Naive thymus-derived CD8-positive, alpha-beta T cell (primary cell): ENCODE results near the gene FGFR1OP2. TPM values are rescaled to one million over a fixed set of nuclear protein-coding genes. Genes with fewer than 3 reads are reported as not detected.
"Not testable (repeated sequence)": the region's sequence is repeated elsewhere in the genome, so short reads cannot be mapped to it uniquely, and the experiment has no call there.

Source experiments
- ATAC-seq, 2 donors: fragments of 150-1000 bp; cut with Tn5 transposase in 1 of 2; sonication (Bioruptor Pico), chemical (Tn5 transposase) in 1 of 2; 1 replicate in 1 of 2; 2 replicates in 1 of 2; pipeline ENCODE4 v1.10.0; 2021; ENCODE audit warnings: mild to moderate bottlenecking in 2 of 2, moderate library complexity in 2 of 2
- POLR2A ChIA-PET: fragments of 350-600 bp; sonication (Branson Sonifier 250); formaldehyde crosslinking; loops from one replicate; lab custom pipeline; 2021; ENCODE audit warnings: antibody characterized with exemption; lab: Charles Lee
- DNase-seq, 10 donors: peaks; one replicate each; pipeline versions ENCODE4 v3.0.0 to v3.0.0-alpha.2; 2020 to 2022
- H3K27ac Mint-ChIP-seq, 10 donors: one replicate each; pipeline ENCODE4 v1.8.0; 2020 to 2022; ENCODE audit warnings: mild to moderate bottlenecking in 10 of 10, mixed read lengths in 10 of 10, moderate library complexity in 4 of 10, inconsistent platforms in 1 of 10
- H3K27me3 Mint-ChIP-seq, 5 donors: one replicate each; pipeline ENCODE4 v1.8.0; 2021 to 2022; ENCODE audit warnings: mixed read lengths in 5 of 5
- H3K36me3 Mint-ChIP-seq, 3 donors: one replicate each; pipeline ENCODE4 v1.8.0; 2020 to 2022; ENCODE audit warnings: mixed read lengths in 3 of 3, mild to moderate bottlenecking in 2 of 3, inconsistent platforms in 1 of 3
- H3K4me1 Mint-ChIP-seq, 4 donors: one replicate each; pipeline ENCODE4 v1.8.0; 2021 to 2022; ENCODE audit warnings: mixed read lengths in 4 of 4
- H3K4me3 Mint-ChIP-seq, 10 donors: one replicate each; pipeline ENCODE4 v1.8.0; 2020 to 2022; ENCODE audit warnings: mild to moderate bottlenecking in 10 of 10, mixed read lengths in 10 of 10, moderate library complexity in 6 of 10, inconsistent platforms in 1 of 10
- H3K9me3 Mint-ChIP-seq, 9 donors: one replicate each; pipeline ENCODE4 v1.8.0; 2020 to 2022; ENCODE audit warnings: mixed read lengths in 9 of 9, mild to moderate bottlenecking in 3 of 9, inconsistent platforms in 1 of 9, moderate library complexity in 1 of 9
- polyA plus RNA-seq, 3 donors: library from polyadenylated mRNA; unstranded; fragments of 300-500 nt; fragmentation: Illumina TruSeq; gene quantifications; one replicate each; pipeline ENCODE4 v1.2.3, GENCODE V29; 2021
- total RNA-seq, 8 experiments: library from RNA in 2 of 8; stranded (reverse) in 2 of 8; gene quantifications; one replicate each; pipeline ENCODE4 v1.2.3 and lab custom pipeline; 2021 to 2026

The FGFR1OP2 gene
- total and polyA plus RNA-seq, 5 experiments from 2014 or later = 74.4 to 91.8 (median 77.0) TPM

GRCh38 chr12:26954027-26954426 is 15.8 kb downstream of the FGFR1OP2 start:
- H3K27me3 Mint-ChIP-seq = no peaks in the 10 kb centered on the region
- POLR2A ChIA-PET = no interaction called here
- H3K4me1 Mint-ChIP-seq = peaks cover 14 to 58% (median 48%) of the 10 kb centered on the region in 4 donors
- no peak for ATAC-seq
- DNase-seq = no peak
- peak overlapping the region in 6 of 10 donors; percentile 20 to 62 (median 32) for H3K27ac Mint-ChIP-seq
- peaks cover 0 to 2% (median 0%) of the 10 kb centered on the region in 9 donors for H3K9me3 Mint-ChIP-seq
- peak overlapping the region in 3 of 10 donors; percentile 12 to 27 (median 20) for H3K4me3 Mint-ChIP-seq
- peaks cover 10 to 68% (median 22%) of the 10 kb centered on the region in 3 donors for H3K36me3 Mint-ChIP-seq

- Mint-ChIP-seq H3K4me3 (peak overlapping the region in 1 of 10 donors; percentile 54), H3K27ac (peak overlapping the region in 2 of 10 donors; percentile 55 to 67), H3K4me1 (peaks cover 0 to 14% (median 8%) of the 10 kb centered on the region in 4 donors), H3K36me3 (peaks cover 14 to 73% (median 26%) of the 10 kb centered on the region in 3 donors)
- H3K27me3 Mint-ChIP-seq, ATAC-seq, DNase-seq, POLR2A ChIA-PET, H3K9me3 Mint-ChIP-seq: not testable (repeated sequence)
These were observed 23.1 kb downstream of the FGFR1OP2 start for GRCh38 chr12:26961391-26961790.

- Mint-ChIP-seq H3K27ac (peak overlapping the region in 5 of 10 donors; percentile 1 to 67 (median 53)), H3K4me1 (peaks cover 0 to 12% (median 6%) of the 10 kb centered on the region in 4 donors), H3K27me3 (no peaks in the 10 kb centered on the region), H3K36me3 (peaks cover 10 to 72% (median 22%) of the 10 kb centered on the region in 3 donors), H3K4me3 (no peak overlapping the region), H3K9me3 (no peaks in the 10 kb centered on the region)
- no peak for ATAC-seq
- DNase-seq = no peak
- POLR2A ChIA-PET = no interaction called here
These were observed 23.5 kb downstream of the FGFR1OP2 start for GRCh38 chr12:26961803-26962202.

- ATAC-seq = no peak
- Mint-ChIP-seq H3K4me3 (no peak overlapping the region), H3K4me1 (peaks cover 0 to 7% (median 3%) of the 10 kb centered on the region in 4 donors), H3K27me3 (no peaks in the 10 kb centered on the region), H3K36me3 (peaks cover 10 to 65% (median 14%) of the 10 kb centered on the region in 3 donors), H3K9me3 (no peaks in the 10 kb centered on the region), H3K27ac (peak overlapping the region in 5 of 10 donors; percentile 1 to 43 (median 20))
- no peak for DNase-seq
- POLR2A ChIA-PET = no interaction called here
These were observed 25.1 kb downstream of the FGFR1OP2 start for GRCh38 chr12:26963413-26963812.

- no peak for ATAC-seq
These were observed 28.6 kb downstream of the FGFR1OP2 start for GRCh38 chr12:26966842-26967241.

GRCh38 chr12:26970136-26970535 is 31.9 kb downstream of the FGFR1OP2 start:
- POLR2A ChIA-PET = interaction anchor here (0.6 kb wide), 1 partner anchor 81 kb away, joined by 3 read pairs; no protein-coding TSS in a partner anchor
- ATAC-seq (no peak), DNase-seq (no peak)
- no peak overlapping the region for H3K4me3 Mint-ChIP-seq
- peaks cover 4 to 17% (median 12%) of the 10 kb centered on the region in 4 donors for H3K4me1 Mint-ChIP-seq
- H3K27ac Mint-ChIP-seq = peak overlapping the region in 3 of 10 donors; percentile 27 to 37 (median 27)
- no peaks in the 10 kb centered on the region for H3K27me3 Mint-ChIP-seq
- H3K9me3 Mint-ChIP-seq = no peaks in the 10 kb centered on the region
- peaks cover 6 to 38% (median 14%) of the 10 kb centered on the region in 3 donors for H3K36me3 Mint-ChIP-seq

More at GRCh38 chr12:26966842-26967241, 28.6 kb downstream of the FGFR1OP2 start:
- POLR2A ChIA-PET = no interaction called here
- Mint-ChIP-seq H3K4me1 (peaks cover 3 to 17% (median 12%) of the 10 kb centered on the region in 4 donors), H3K36me3 (peaks cover 10 to 45% (median 14%) of the 10 kb centered on the region in 3 donors), H3K4me3 (no peak overlapping the region), H3K9me3 (no peaks in the 10 kb centered on the region), H3K27me3 (no peaks in the 10 kb centered on the region), H3K27ac (peak overlapping the region in 6 of 10 donors; percentile 5 to 68 (median 29))
- DNase-seq = no peak

GRCh38 chr12:26971963-26972362 is 33.7 kb downstream of the FGFR1OP2 start:
- peak; percentile 9 to 69 (median 58) for DNase-seq
- POLR2A ChIA-PET = interaction anchor here (1.2 kb wide), 2 partner anchors 33 to 51 kb away, joined by 4 to 11 read pairs; partner anchors contain the start of gene MED21
- H3K4me3 Mint-ChIP-seq = peak overlapping the region in 1 of 10 donors; percentile 11

GRCh38 chr12:26976687-26977086 is 38.4 kb downstream of the FGFR1OP2 start:
- DNase-seq (no peak), ATAC-seq (no peak)
- POLR2A ChIA-PET = no interaction called here
- Mint-ChIP-seq H3K27ac (peak overlapping the region in 3 of 10 donors; percentile 0 to 52 (median 47)), H3K36me3 (peaks cover 5 to 61% (median 24%) of the 10 kb centered on the region in 3 donors), H3K4me1 (peaks cover 4 to 10% (median 7%) of the 10 kb centered on the region in 4 donors), H3K4me3 (no peak overlapping the region), H3K9me3 (no peaks in the 10 kb centered on the region), H3K27me3 (no peaks in the 10 kb centered on the region)

More at GRCh38 chr12:26971963-26972362, 33.7 kb downstream of the FGFR1OP2 start:
- Mint-ChIP-seq H3K27ac (peak overlapping the region in 7 of 10 donors; percentile 21 to 64 (median 44)), H3K4me1 (peaks cover 6 to 22% (median 12%) of the 10 kb centered on the region in 4 donors), H3K9me3 (no peaks in the 10 kb centered on the region), H3K27me3 (no peaks in the 10 kb centered on the region), H3K36me3 (peaks cover 6 to 45% (median 21%) of the 10 kb centered on the region in 3 donors)
- ATAC-seq = peak; percentile 100

GRCh38 chr12:26978801-26979200 is 40.5 kb downstream of the FGFR1OP2 start:
- peak overlapping the region in 1 of 10 donors; percentile 55 for H3K27ac Mint-ChIP-seq
- no peak overlapping the region for H3K4me3 Mint-ChIP-seq
- peaks cover 5 to 73% (median 32%) of the 10 kb centered on the region in 3 donors for H3K36me3 Mint-ChIP-seq
- no peaks in the 10 kb centered on the region for H3K27me3 Mint-ChIP-seq
- no peak for ATAC-seq
- no peak for DNase-seq
- peaks cover 0 to 6% (median 3%) of the 10 kb centered on the region in 4 donors for H3K4me1 Mint-ChIP-seq
- POLR2A ChIA-PET = interaction anchor here (1.2 kb wide), 1 partner anchor 9 kb away, joined by 6 read pairs; no protein-coding TSS in a partner anchor
- H3K9me3 Mint-ChIP-seq = no peaks in the 10 kb centered on the region

- no peaks in the 10 kb centered on the region for H3K9me3 Mint-ChIP-seq
These were observed 41.5 kb downstream of the FGFR1OP2 start for GRCh38 chr12:26979733-26980132.

GRCh38 chr12:26982866-26983265 is 44.6 kb downstream of the FGFR1OP2 start:
- H3K27me3 Mint-ChIP-seq = no peaks in the 10 kb centered on the region
- H3K27ac Mint-ChIP-seq = no peak overlapping the region
- H3K4me1 Mint-ChIP-seq = peaks cover 0 to 11% (median 3%) of the 10 kb centered on the region in 4 donors
- POLR2A ChIA-PET = no interaction called here
- ATAC-seq (no peak), DNase-seq (no peak)
- peaks cover 18 to 69% (median 49%) of the 10 kb centered on the region in 3 donors for H3K36me3 Mint-ChIP-seq
- H3K4me3 Mint-ChIP-seq = no peak overlapping the region
- peaks cover 0 to 12% (median 0%) of the 10 kb centered on the region in 9 donors for H3K9me3 Mint-ChIP-seq

More at GRCh38 chr12:26979733-26980132, 41.5 kb downstream of the FGFR1OP2 start:
- Mint-ChIP-seq H3K4me3 (no peak overlapping the region), H3K27me3 (no peaks in the 10 kb centered on the region), H3K36me3 (peaks cover 5 to 74% (median 31%) of the 10 kb centered on the region in 3 donors), H3K4me1 (peaks cover 0 to 5% (median 4%) of the 10 kb centered on the region in 4 donors), H3K27ac (peak overlapping the region in 3 of 10 donors; percentile 27 to 90 (median 42))
- no peak for ATAC-seq
- POLR2A ChIA-PET = no interaction called here
- no peak for DNase-seq

- Mint-ChIP-seq H3K36me3 (peaks cover 19 to 65% (median 50%) of the 10 kb centered on the region in 3 donors), H3K27me3 (no peaks in the 10 kb centered on the region), H3K27ac (peak overlapping the region in 2 of 10 donors; percentile 3 to 27), H3K9me3 (peaks cover 0 to 12% (median 0%) of the 10 kb centered on the region in 9 donors), H3K4me1 (peaks cover 0 to 12% (median 4%) of the 10 kb centered on the region in 4 donors), H3K4me3 (no peak overlapping the region)
- no peak for ATAC-seq
- POLR2A ChIA-PET = no interaction called here
- no peak for DNase-seq
These were observed 49.6 kb downstream of the FGFR1OP2 start for GRCh38 chr12:26987634-26988424.
